ENCODE results near the gene FLG.
"Not testable (repeated sequence)": the region's sequence is repeated elsewhere in the genome, so short reads cannot be mapped to it uniquely, and the experiment has no call there.

Gene FLG

GRCh38 chr1:152256394-152256793 is 68.6 kb downstream of the FLG start:
- H4K20me1 ChIP-seq, H3K36me3 ChIP-seq, H3K27me3 ChIP-seq, H3K4me1 ChIP-seq, H3K27ac ChIP-seq, H3K9ac ChIP-seq, H3K4me3 ChIP-seq, H3K4me2 ChIP-seq: not testable (repeated sequence)
- H3K9me3 ChIP-seq (replicated peaks in 1 of 11) = peaks cover 14 to 31% (median 20%) of the 10 kb centered on the region in 11 experiments; a peak in 21 of 22 replicates
